HG03108 (cell line): ENCODE measurements around the gene MKNK2.
"Not testable (repeated sequence)": the region's sequence is repeated elsewhere in the genome, so short reads cannot be mapped to it uniquely, and the experiment has no call there.

Experiments used
- ATAC-seq: cut with Tn5 transposase; IDR thresholded peaks from one replicate; pipeline ENCODE4 v1.9.1; 2021; ENCODE audit warnings: moderate library complexity; ENCODE audit not compliant: unreplicated experiment

MKNK2 gene

DNA sequence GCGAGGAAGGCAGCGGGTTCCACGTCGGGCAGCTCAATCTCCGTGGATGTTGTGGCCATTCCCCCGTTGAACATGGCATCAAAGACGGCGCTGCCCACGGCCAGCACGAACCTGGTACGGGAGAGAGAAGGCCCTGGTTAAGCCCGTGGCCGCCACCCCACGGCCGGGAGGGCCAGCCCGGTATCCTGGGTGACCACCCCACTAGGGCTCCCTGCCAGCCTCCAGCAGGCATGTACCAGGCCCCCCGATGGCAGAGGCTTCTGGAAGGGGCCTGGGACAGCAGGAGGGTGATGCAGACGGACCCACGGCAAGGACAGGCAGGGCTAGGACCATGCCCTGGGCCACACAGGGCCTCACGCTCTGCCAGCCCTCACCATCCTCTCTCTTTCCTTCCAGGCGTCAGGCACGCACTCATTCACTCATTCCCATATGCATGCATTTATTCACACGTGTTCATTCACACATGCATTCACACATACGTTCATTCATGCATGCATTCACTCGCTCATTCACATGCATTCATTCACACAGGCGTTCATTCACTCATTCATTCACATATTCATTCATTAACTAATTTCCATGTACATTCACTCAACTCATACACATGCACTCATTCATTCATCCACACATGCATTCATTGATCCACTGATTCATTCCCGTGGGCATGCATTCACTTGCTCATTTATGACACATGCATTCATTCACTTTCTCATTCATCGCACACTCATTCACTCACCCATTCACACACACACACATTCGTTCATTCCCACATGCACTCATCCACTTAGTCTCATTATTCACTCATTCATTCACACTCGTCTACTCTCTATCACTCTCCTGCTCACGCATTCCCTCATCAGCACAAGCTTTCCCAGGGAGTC, 53.5 kb downstream of the MKNK2 start:
- no peak for ATAC-seq

DNA sequence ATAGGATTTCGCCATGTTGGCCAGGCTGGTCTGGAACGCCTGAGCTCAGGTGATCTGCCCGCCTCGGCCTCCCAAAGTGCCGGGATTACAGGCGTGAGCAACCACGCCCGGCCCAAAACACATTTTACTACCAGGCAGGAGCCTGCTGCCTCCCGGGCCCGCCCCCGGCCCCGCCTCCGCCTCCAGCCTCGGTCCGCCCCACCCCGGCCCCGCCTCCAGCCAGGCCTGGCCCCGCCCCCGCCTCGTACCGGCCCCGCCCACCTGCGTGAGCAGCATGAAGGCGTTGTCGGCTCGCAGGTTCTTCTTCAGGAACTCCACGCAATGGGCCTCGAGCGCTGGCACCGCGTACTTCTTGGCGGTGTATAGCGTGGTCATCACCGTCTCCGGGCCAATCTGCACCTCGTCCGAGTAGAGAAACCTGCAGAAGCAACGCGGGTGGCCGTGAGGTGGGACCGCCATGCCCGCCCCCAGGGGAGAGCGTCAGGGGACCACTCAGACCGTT, 58.2 kb downstream of the MKNK2 start:
- ATAC-seq = no peak

DNA sequence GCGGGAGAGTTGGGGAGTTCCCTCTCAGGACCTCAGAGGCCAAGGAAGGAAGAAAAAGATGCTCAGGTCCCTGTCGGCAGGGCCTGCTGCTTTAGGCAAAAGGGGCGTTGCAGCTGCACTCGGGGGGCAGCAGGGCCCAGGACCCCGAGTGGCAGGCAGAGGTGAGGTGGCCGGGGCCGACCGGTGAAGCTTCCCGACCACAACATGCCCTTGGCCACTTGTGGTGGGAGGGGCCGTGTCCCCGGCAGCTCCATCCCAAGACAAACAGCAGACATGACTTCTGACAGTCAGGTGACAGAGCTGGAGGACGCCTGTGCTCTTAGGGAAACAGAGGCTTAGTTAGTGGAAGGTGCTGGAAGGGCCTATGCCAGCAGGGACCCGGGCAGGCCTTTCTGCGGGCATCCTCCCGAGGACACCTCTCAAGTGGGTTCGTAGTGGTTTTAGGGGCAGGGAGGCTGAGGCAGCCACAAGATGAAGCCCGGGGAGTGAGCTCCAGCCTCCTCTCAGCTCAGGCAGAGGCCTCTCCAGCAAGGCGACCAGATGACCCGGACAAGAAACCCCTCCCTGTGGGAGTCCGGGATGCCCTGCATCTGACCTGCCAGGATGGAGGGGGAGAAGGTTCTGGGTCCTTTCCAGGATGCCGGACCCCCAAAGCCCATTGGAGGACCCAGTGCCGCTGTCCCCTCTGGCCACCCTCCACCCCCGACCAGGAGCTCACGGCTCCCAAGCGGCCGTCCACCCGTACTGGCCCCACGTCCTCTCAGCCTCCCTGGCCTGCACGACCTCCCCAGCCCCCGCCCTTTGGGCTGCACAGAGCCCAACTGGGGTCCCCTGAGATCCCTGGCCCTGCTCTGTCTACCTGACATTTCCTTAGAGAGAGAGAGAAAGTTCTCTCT, 59.8 kb downstream of the MKNK2 start:
- no peak for ATAC-seq

DNA sequence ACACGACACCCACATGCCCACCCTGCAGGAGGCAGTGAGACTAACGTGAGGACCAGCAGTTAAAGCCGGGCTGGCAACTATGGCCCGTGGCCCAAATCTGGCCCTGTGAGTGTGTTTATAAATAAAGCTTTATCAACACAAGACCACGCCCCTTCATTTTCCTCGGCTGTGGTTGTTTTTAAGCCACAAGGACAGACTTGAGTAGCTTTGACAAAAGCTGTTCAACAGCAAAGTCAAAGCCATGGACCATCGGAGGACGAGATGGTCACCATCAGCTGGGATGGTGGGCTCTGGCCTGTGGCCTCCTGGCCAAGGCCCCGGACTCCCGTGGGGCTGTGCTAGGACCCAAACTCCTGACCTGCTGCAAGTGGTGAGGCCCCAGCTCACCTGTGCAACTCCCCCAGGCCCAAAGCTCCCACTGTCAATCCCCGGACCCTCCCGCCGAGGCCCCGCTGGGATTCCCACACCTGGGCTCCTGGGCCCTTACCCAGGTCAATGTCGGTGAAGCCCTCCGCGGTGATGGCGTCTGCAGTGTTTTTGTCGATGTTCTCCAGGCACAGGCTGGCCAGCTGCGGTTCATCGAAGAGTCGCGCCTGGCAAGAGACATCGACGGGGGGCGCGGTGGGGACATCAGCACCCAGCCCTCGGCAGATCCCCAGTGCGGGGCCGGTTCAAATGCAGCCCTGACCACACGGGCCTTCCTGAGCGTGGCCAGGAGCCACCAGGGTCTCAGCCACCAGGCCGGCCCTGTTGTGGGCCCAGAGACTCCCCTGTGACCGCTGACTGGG, 60.6 kb downstream of the MKNK2 start:
- ATAC-seq = no peak

DNA sequence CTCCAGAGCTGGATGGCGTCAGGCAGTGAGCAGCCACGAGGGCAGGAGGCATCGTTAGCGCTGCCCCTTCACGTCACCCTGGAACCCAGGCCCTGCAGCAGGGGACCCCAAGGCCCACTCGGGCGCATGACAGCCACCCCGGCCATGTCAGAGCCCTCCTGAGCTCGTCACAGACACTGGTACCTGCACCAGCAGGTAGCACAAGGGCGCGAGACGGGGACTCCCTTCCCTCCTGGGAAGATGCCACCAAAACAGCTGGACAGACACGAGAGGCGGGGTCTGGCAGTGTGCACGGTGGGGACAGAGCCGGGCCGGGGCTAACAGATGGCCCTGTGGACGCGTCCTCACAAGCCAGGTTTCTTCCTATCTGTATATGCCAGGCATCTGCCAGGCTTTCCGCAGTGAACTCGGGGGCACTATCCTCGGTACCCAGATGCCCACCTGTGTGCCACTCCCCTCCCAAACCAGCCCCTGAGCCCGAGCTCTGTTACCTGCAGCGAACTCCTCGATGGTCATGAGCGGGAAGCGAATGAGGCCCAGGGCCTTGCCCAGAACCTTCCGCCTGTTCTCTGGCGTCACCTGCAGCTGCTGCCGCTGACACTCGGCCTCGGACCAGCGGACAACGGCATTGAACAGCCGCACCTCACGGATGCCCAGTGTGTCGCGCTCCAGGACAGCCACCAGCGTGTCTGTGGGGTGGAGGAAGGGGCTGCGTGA, 61.4 kb downstream of the MKNK2 start:
- ATAC-seq = no peak

DNA sequence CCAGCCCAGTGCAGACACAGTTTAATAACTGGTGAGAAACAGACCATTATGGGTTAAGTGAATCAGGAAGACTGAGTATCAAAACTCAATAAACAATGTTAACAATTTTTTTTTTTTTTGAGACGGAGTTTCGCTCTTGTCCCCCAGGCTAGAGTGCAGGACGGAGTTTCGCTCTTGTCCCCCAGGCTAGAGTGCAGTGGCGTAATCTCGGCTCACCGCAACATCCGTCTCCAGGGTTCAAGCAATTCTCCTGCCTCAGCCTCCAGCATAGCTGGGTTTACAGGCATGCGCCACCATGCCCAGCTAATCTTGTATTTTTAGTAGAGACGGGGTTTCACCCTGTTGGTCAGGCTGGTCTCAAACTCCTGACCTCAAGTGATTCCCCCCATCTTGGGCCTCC, 62.6 kb downstream of the MKNK2 start:
- ATAC-seq = not testable (repeated sequence)
